Measurements from ENCODE around the gene CORO7. TPM values are rescaled to one million over a fixed set of nuclear protein-coding genes. Genes with fewer than 3 reads are reported as not detected.

Gene CORO7
- total and polyA plus RNA-seq, 7 donors: 3.4 to 7.9 (median 5.8) TPM

DNA sequence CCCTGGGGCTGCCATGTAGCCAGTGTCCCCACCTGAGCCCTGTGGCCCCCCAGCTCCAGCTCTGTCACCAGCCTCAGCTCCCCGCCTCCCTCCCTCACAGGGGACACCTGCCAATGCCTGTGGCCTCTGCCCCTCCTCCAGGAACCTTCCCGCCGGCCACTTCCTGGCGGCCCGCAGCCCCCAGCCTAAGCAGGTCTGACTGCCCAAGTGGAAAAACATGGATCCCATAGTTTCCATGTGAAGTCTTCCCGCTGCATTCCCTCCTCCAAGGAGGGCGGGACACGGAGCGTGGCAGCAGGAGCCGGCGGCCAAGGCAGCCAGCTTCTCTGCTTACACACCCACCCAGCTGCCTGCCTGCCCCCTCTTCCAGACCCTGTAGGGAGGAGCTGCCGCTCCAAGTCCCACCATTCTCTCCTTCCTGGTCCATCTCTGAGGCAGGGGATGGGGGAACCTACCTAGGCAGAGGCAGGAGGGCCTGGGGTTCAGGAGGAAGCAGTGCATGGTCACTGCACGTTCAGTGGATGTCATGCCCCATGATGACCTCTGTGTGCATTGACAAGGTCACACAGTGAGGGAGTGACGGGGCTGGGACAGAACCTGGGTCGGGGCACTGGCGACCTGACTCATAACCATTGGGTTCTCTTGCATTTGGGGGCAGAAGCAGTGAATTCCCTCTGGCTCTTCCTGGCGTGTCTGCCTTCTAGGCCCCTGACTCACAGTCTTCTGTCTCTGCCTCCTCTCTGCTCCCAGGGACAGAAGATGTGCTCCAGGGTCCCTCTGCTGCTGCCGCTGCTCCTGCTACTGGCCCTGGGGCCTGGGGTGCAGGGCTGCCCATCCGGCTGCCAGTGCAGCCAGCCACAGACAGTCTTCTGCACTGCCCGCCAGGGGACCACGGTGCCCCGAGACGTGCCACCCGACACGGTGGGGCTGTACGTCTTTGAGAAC lies 36.0 kb downstream of the CORO7 start:
- H3K4me1 ChIP-seq: peaks cover 39% of the 10 kb centered on the region
- 73 to 80% (median 73%) methylated on average over 25 to 26 of the region's 26 CpGs for WGBS, 3 donors
- H3K36me3 ChIP-seq (ENCODE audit: insufficient read depth in 1 of 2, low read depth in 1 of 2): no peaks in the 10 kb centered on the region
- H3K27me3 ChIP-seq (ENCODE audit: insufficient read depth in 3 of 3, low read length in 2 of 3): no peaks in the 10 kb centered on the region
- DNase-seq (peak in 1 of 2 donors; percentile 15), ATAC-seq (no peak)
- TF ChIP-seq, protein P1, sequence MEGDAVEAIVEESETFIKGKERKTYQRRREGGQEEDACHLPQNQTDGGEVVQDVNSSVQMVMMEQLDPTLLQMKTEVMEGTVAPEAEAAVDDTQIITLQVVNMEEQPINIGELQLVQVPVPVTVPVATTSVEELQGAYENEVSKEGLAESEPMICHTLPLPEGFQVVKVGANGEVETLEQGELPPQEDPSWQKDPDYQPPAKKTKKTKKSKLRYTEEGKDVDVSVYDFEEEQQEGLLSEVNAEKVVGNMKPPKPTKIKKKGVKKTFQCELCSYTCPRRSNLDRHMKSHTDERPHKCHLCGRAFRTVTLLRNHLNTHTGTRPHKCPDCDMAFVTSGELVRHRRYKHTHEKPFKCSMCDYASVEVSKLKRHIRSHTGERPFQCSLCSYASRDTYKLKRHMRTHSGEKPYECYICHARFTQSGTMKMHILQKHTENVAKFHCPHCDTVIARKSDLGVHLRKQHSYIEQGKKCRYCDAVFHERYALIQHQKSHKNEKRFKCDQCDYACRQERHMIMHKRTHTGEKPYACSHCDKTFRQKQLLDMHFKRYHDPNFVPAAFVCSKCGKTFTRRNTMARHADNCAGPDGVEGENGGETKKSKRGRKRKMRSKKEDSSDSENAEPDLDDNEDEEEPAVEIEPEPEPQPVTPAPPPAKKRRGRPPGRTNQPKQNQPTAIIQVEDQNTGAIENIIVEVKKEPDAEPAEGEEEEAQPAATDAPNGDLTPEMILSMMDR (IDR thresholded peaks at IDR 0.05): no peak
- H3K9me3 ChIP-seq: no peaks in the 10 kb centered on the region
- H3K4me3 ChIP-seq: no peak overlapping the region
- intact Hi-C loops (cut with DNase I): no loop called here
- peak overlapping the region; percentile 68 for H3K27ac ChIP-seq

DNA sequence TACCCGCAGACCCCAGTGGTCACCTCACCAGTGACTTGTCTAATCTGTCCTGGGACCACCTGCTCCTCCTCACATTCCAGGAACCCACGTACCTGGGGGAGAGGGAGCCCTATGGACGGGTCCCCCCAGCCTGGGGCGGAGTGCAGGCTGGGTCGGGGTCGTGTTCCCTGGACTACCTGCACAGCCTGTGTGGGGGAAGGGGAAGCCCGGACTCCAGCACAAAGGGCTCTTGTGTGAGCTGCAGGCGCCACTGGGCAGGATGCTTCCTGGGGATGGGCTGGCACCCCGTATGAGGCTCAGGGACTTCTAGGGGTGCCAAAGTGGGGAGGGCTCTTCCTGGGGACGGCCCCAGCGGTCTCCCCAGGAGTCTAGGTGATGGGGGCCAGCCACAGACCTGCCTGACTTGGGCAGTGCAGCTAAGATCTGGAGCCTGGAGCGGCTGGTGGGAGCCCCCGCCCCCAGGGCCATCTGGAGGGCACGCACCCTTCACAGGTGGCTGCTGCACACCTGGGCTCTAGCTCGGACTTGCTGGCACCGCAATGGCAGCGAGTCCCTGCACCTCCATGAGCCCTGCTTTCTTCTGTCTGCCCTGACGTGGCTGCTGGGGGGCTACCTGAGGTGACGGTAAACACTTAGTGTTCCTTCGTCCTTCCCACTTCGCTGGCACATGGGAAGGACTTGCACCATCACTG lies 37.3 kb downstream of the CORO7 start:
- peak in 1 of 2 donors; percentile 12 for DNase-seq
- WGBS, 3 donors: 93 to 95% (median 94%) methylated on average over 21 of the region's 21 CpGs
- intact Hi-C loops (cut with DNase I): no loop called here
- Histone ChIP-seq H3K27me3 (ENCODE audit: insufficient read depth in 3 of 3, low read length in 2 of 3) (no peaks in the 10 kb centered on the region), H3K4me3 (no peak overlapping the region), H3K27ac (peak overlapping the region; percentile 21), H3K9me3 (no peaks in the 10 kb centered on the region), H3K4me1 (peaks cover 39% of the 10 kb centered on the region), H3K36me3 (ENCODE audit: insufficient read depth in 1 of 2, low read depth in 1 of 2) (no peaks in the 10 kb centered on the region)
- ATAC-seq: no peak
- TF ChIP-seq, protein P1 (IDR thresholded peaks at IDR 0.05): no peak

DNA sequence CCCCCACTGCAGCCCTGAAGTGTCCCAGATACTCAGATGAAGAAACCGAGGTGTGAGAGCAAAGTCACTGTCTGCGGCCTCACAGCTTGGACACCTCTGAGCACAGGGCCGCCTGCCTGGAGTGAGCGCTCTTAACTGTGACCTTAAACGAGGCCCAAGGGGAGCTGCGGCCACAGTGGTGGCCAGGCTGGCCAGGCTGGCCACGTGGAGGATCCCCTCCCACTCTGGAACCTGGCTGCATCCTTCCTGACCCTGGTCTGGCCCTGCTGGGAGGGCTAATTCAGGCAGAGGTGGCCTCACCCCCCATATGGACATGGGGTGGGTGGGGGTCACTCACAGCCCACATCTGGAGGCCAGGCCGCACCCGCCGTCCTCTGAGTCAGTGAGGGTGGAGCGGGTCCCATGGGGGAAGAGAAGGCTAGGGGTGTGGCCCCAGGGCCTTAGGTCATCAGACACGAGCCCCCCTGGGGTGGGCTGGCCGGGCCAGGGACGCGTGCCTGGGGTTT lies 38.2 kb downstream of the CORO7 start:
- ATAC-seq (no peak), DNase-seq (peak; percentile 69 to 84)
- H3K36me3 ChIP-seq (ENCODE audit: insufficient read depth in 1 of 2, low read depth in 1 of 2): no peaks in the 10 kb centered on the region
- H3K4me1 ChIP-seq: peaks cover 39% of the 10 kb centered on the region
- 66 to 87% (median 77%) methylated on average over 15 of the region's 15 CpGs for WGBS, 3 donors
- no peaks in the 10 kb centered on the region for H3K9me3 ChIP-seq
- TF ChIP-seq, protein P1 (IDR thresholded peaks at IDR 0.05): no peak
- no peak overlapping the region for H3K4me3 ChIP-seq
- H3K27ac ChIP-seq: peak overlapping the region; percentile 21
- intact Hi-C loops (cut with DNase I): no loop called here
- H3K27me3 ChIP-seq (ENCODE audit: insufficient read depth in 3 of 3, low read length in 2 of 3): no peaks in the 10 kb centered on the region

DNA sequence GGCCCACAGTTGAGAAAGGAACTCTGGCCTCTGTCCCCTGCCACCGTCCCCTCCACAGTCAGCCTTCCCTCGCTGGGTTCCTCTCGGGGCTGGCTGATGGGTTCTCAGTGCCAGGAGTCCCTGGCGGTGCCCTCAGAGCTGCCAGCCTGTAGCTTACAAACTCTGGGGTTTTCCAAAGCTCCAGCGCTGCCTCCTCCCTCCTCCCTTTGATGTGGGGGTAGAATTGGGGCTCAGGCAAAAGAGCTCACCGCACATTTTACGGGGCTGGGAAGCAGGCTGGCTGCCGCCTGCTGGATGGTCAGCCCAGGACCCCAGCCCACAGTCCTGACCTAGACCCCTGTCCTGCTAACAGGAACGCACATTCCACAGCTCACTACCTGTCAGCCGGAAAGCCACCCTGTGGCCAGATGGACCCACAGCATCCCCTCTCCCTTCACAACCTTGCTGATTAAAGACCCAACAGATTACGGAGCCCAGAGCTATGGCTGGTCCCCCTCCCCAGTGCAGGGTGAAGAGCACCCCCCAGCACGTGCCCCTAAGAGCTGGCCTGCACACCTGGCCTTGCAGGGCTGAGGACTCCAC lies 38.7 kb downstream of the CORO7 start:
- Histone ChIP-seq H3K27me3 (ENCODE audit: insufficient read depth in 3 of 3, low read length in 2 of 3) (no peaks in the 10 kb centered on the region), H3K9me3 (no peaks in the 10 kb centered on the region), H3K4me1 (peaks cover 42% of the 10 kb centered on the region), H3K27ac (peak overlapping the region; percentile 69), H3K36me3 (ENCODE audit: insufficient read depth in 1 of 2, low read depth in 1 of 2) (no peaks in the 10 kb centered on the region), H3K4me3 (no peak overlapping the region)
- intact Hi-C loops (cut with DNase I): no loop called here
- no peak for ATAC-seq
- TF ChIP-seq, protein P1 (IDR thresholded peaks at IDR 0.05): no peak
- no peak for DNase-seq
- 64 to 81% (median 70%) methylated on average over 12 of the region's 12 CpGs for WGBS, 3 donors

Measured in psoas muscle (tissue), 8 donors.